PC-3 (cell line): Measurements from ENCODE around the gene MRTFA.

Experiments
- CTCF ChIP-seq: fragments of 300-600 bp; sonication (generic); conservative IDR thresholded peaks from 2 replicates; pipeline ENCODE4 v1.5.1; 2017; ENCODE audit warnings: antibody characterized with exemption, low read depth, mild to moderate bottlenecking, low read length
- EZH2 ChIP-seq: fragments of 300-600 bp; sonication (generic); IDR thresholded peaks from one replicate; pipeline ENCODE4 v1.6.1; 2017; ENCODE audit warnings: antibody characterized with exemption, mild to moderate bottlenecking, low read length; ENCODE audit not compliant: unreplicated experiment
- EZH2phosphoT487 ChIP-seq: fragments of 300-600 bp; sonication (generic); IDR thresholded peaks from 2 replicates; pipeline ENCODE4 v1.6.1; 2018; ENCODE audit warnings: mild to moderate bottlenecking, antibody characterized with exemption, low read length, borderline replicate concordance

- no peak for TF ChIP-seq CTCF
- no peak for TF ChIP-seq EZH2phosphoT487
- no peak for TF ChIP-seq EZH2
Measured at GRCh38 chr22:40504285-40505249, 132.0 kb downstream of the MRTFA start.
